ENCODE measurements around the gene CYP4F22. TPM values are rescaled to one million over a fixed set of nuclear protein-coding genes. Genes with fewer than 3 reads are reported as not detected.
"Not testable (repeated sequence)": the region's sequence is repeated elsewhere in the genome, so short reads cannot be mapped to it uniquely, and the experiment has no call there.

Gene CYP4F22
- total and polyA plus RNA-seq, 9 of the 15 experiments (the other 6 are each of a cell fraction or from before 2014, with no cell fraction given), result not detected

- TF ChIP-seq GTF2B (IDR thresholded peaks at IDR 0.05; ENCODE audit: extremely low read depth, insufficient read length), result no peak
These were observed 83.5 kb downstream of the CYP4F22 start (continued) for GRCh38 chr19:15591796-15592195.

GRCh38 chr19:15592506-15592905, 84.2 kb downstream of the CYP4F22 start:
- H3K27me3 ChIP-seq (ENCODE audit: control insufficient read depth in 2 of 2, insufficient read depth in 2 of 2, low read length in 2 of 2), result peaks cover 3 to 12% of the 10 kb centered on the region in 2 experiments; a peak in 3 of 5 replicates
- H3K79me2 ChIP-seq (ENCODE audit: control insufficient read depth, insufficient read depth, low read length); H4K20me1 ChIP-seq (replicated peaks; ENCODE audit: control insufficient read depth, insufficient read depth, low read length); CTCF ChIA-PET (ENCODE audit: low intra/inter-chr PET ratio); DNase-seq (ENCODE audit: extremely low read depth in 1 of 4, low spot score in 3 of 4); in situ Hi-C loops (cut with MboI); H3K36me3 ChIP-seq (ENCODE audit: control insufficient read depth, insufficient read depth, low read length); H3K4me1 ChIP-seq (replicated peaks in 1 of 2; ENCODE audit: control insufficient read depth in 2 of 2, insufficient read depth in 2 of 2, low read length in 2 of 2); H3K27ac ChIP-seq (ENCODE audit: extremely low read depth, low read depth, low read length); BruUV-seq (replicated peaks); H3K4me3 ChIP-seq; H3K4me2 ChIP-seq (ENCODE audit: insufficient read depth, low read length); FAIRE-seq; intact Hi-C loops (cut with micrococcal nuclease); H2AFZ ChIP-seq (ENCODE audit: low read depth, low read length); ATAC-seq; H3K9me1 ChIP-seq (ENCODE audit: control insufficient read depth, insufficient read depth, low read length); H3K9ac ChIP-seq (ENCODE audit: insufficient read depth in 1 of 2, low read depth in 2 of 2, low read length in 2 of 2); H3K9me3 ChIP-seq (replicated peaks; ENCODE audit: control insufficient read depth, insufficient read depth, low read depth, low read length): not testable (repeated sequence)
- POLR2A ChIA-PET, result interaction anchor here (0.6 kb wide), 1 partner anchor 19 kb away, joined by 3 read pairs; no protein-coding TSS in a partner anchor
- WGBS (ENCODE audit: insufficient coverage, low coverage, missing lambda C conversion rate), result 4% methylated on average over 5 of the region's 5 CpGs

GRCh38 chr19:15593766-15594165, 85.4 kb downstream of the CYP4F22 start:
- H4K20me1 ChIP-seq (replicated peaks; ENCODE audit: control insufficient read depth, insufficient read depth, low read length); H3K9ac ChIP-seq (ENCODE audit: insufficient read depth in 1 of 2, low read depth in 2 of 2, low read length in 2 of 2); H3K4me1 ChIP-seq (replicated peaks in 1 of 2; ENCODE audit: control insufficient read depth in 2 of 2, insufficient read depth in 2 of 2, low read length in 2 of 2); H3K27me3 ChIP-seq (ENCODE audit: control insufficient read depth in 2 of 2, insufficient read depth in 2 of 2, low read length in 2 of 2); H3K4me2 ChIP-seq (ENCODE audit: insufficient read depth, low read length); ATAC-seq; H3K27ac ChIP-seq (ENCODE audit: extremely low read depth, low read depth, low read length); intact Hi-C loops (cut with micrococcal nuclease); H3K9me1 ChIP-seq (ENCODE audit: control insufficient read depth, insufficient read depth, low read length); H3K4me3 ChIP-seq; POLR2A ChIA-PET; CTCF ChIA-PET (ENCODE audit: low intra/inter-chr PET ratio); H2AFZ ChIP-seq (ENCODE audit: low read depth, low read length); FAIRE-seq; in situ Hi-C loops (cut with MboI); H3K9me3 ChIP-seq (replicated peaks; ENCODE audit: control insufficient read depth, insufficient read depth, low read depth, low read length); H3K36me3 ChIP-seq (ENCODE audit: control insufficient read depth, insufficient read depth, low read length); DNase-seq (ENCODE audit: extremely low read depth in 1 of 4, low spot score in 3 of 4); H3K79me2 ChIP-seq (ENCODE audit: control insufficient read depth, insufficient read depth, low read length); BruUV-seq (replicated peaks): not testable (repeated sequence)
- WGBS (ENCODE audit: insufficient coverage, low coverage, missing lambda C conversion rate), result 0% methylated on average over 3 of the region's 4 CpGs

All from K562 (cell line).